ENCODE data around the gene HSPA14. TPM values are rescaled to one million over a fixed set of nuclear protein-coding genes. Genes with fewer than 3 reads are reported as not detected.
A peak's percentile ranks its signal among the peaks of the same experiment; 100 is the strongest.

The HSPA14 gene
- total and polyA plus RNA-seq, 10 of the 15 experiments (the other 5 are each of a cell fraction or from before 2014, with no cell fraction given), result 26.6 to 56.1 (median 34.3) TPM

DNA sequence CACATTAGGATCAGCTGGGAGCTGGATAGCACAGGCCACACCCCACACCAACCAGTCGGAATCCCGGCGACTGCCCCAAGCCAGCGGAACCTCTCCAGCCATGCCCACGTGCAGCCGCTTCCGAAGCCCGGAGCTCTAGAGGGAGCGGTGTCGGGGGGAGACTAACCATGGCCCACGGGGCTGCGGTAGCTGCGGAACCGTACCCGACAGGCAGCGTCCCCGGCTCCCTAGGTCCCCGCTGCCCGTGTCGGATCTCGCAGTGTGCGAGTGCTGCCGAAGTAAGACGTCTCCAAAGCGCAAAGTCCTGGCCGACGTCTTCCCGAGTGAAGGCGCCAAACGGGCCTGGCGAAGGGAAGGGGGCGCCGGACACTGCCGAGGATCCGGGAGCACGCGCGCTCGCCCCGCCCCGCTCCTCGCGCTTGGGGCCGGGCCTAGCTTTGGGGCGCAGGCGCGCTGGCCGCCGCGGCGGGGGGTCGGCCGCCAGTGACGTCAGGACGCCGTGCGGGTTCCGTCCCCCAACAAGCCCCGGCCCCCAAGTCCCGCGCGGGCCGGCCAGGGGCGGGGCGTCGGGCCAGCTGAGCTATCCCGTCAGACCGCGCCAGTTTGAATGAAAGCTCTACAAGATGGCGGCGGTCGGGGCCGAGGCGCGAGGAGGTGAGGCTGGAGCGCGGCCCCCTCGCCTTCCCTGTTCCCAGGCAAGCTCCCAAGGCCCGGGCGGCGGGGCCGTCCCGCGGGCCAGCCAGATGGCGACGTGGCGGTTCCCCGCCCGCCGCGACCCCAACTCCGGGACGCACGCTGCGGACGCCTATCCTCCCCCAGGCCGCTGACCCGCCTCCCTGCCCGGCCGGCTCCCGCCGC is 40.4 kb downstream of the HSPA14 start, which contains the start of gene SUV39H2 (continued):
- TF ChIP-seq SKIL (IDR thresholded peaks at IDR 0.05; ENCODE audit: low read depth, poor library complexity, severe bottlenecking) (no peak), NRF1 (conservative IDR thresholded peaks at IDR 0.05; ENCODE audit: low read depth, low read length) (peak; percentile 65), RELB (IDR thresholded peaks at IDR 0.05; ENCODE audit: low read depth) (no peak; the same call in none of the 2 replicates), POLR2AphosphoS2 (IDR thresholded peaks at IDR 0.05; ENCODE audit: low read depth, low read length) (0 out of 2 replicates have a peak, but pooled peaks have one; percentile 56), CREB1 (IDR thresholded peaks at IDR 0.05; ENCODE audit: low read depth) (peak; percentile 89), PRDM15 (CRISPR knock-in tag; IDR thresholded peaks at IDR 0.05) (no peak), ZNF592 (IDR thresholded peaks at IDR 0.05) (0 out of 2 replicates have a peak, but pooled peaks have one; percentile 47), IKZF2 (IDR thresholded peaks at IDR 0.05) (peak; percentile 54 to 70; a peak in 3 of 4 replicates), HDAC2 (IDR thresholded peaks at IDR 0.05) (no peak), KLF5 (IDR thresholded peaks at IDR 0.05; ENCODE audit: partially characterized antibody) (no peak), TBL1XR1 (IDR thresholded peaks at IDR 0.05; ENCODE audit: low read depth, low read length) (no peak), SUZ12 (IDR thresholded peaks at IDR 0.05; ENCODE audit: unreplicated experiment) (no peak), ELK1 (IDR thresholded peaks at IDR 0.05; ENCODE audit: low read depth, low read length) (no peak), ZZZ3 (IDR thresholded peaks at IDR 0.05; ENCODE audit: control insufficient read depth, insufficient read length, low read depth) (no peak)

Data from GM12878 (cell line).